HepG2 (cell line): ENCODE measurements around the gene VEGFB. TPM values are rescaled to one million over a fixed set of nuclear protein-coding genes. Genes with fewer than 3 reads are reported as not detected.

ENCODE experiments used
- polyA plus RNA-seq, 8 experiments: library from polyadenylated mRNA; depleted of rRNA in 3 of 8; stranded (reverse) in 7 of 8; unstranded in 1 of 8; fragments of >200 nt; fragmentation: Illumina TruSeq in 4 of 8; extraction: Trizol in 4 of 8; gene quantifications; 2 replicates each; pipeline versions ENCODE4 v1.2.1 to v1.2.3, GENCODE V29; 2011 to 2016; ENCODE audit warnings: low read depth in 4 of 8, missing spikeins in 1 of 8, mixed read lengths in 1 of 8; ENCODE audit not compliant: insufficient read depth in 1 of 8
- total RNA-seq, 5 experiments: library from RNA; depleted of rRNA; stranded (reverse); fragments of >200 nt; fragmentation: Illumina TruSeq; extraction: Trizol; gene quantifications; 2 replicates each; pipeline ENCODE4 v1.2.3, GENCODE V29; 2016; ENCODE audit warnings: low read depth in 1 of 5

VEGFB gene
- total and polyA plus RNA-seq, 2 of the 13 experiments (the other 11 are each of a cell fraction or from before 2014, with no cell fraction given) = 9.0 to 11.3 TPM

Other genes with a start within 250 kb of the VEGFB start
- 58.8 and 78.7 TPM in 2 replicates for gene OTUB1, start 248.1 kb upstream of the VEGFB start, total RNA-seq (2016; rRNA removed; fragmentation: Illumina TruSeq; extraction: Trizol)
- 130 TPM in 2 replicates for gene OTUB1, start 248.1 kb upstream of the VEGFB start, polyA plus RNA-seq (2011; rRNA removed)
- 0.02 TPM in 1 of 2 replicates, not detected in the other for gene FLRT1, start 198.7 kb upstream of the VEGFB start, total RNA-seq (2016; rRNA removed; fragmentation: Illumina TruSeq; extraction: Trizol)
- gene FLRT1, start 198.7 kb upstream of the VEGFB start, polyA plus RNA-seq (2011; rRNA removed) = 0.08 TPM in 2 replicates
- gene MACROD1, start 68.5 kb upstream of the VEGFB start, total RNA-seq (2016; rRNA removed; fragmentation: Illumina TruSeq; extraction: Trizol) = 34.5 and 39.6 TPM in 2 replicates
- 23.1 and 33.3 TPM in 2 replicates for gene MACROD1, start 68.5 kb upstream of the VEGFB start, polyA plus RNA-seq (2011; rRNA removed)
- gene STIP1, start 48.4 kb upstream of the VEGFB start, total RNA-seq (2016; rRNA removed; fragmentation: Illumina TruSeq; extraction: Trizol) = 217 and 245 TPM in 2 replicates
- gene STIP1, start 48.4 kb upstream of the VEGFB start, polyA plus RNA-seq (2011; rRNA removed) = 81.1 and 83.3 TPM in 2 replicates
- not detected in 2 replicates for gene FERMT3, start 27.9 kb upstream of the VEGFB start, total RNA-seq (2016; rRNA removed; fragmentation: Illumina TruSeq; extraction: Trizol)
- 0.16 and 0.29 TPM in 2 replicates for gene FERMT3, start 27.9 kb upstream of the VEGFB start, polyA plus RNA-seq (2011; rRNA removed)
- 21.0 and 24.8 TPM in 2 replicates for gene TRPT1, start 8.4 kb upstream of the VEGFB start, total RNA-seq (2016; rRNA removed; fragmentation: Illumina TruSeq; extraction: Trizol)
- 40.7 and 45.1 TPM in 2 replicates for gene TRPT1, start 8.4 kb upstream of the VEGFB start, polyA plus RNA-seq (2011; rRNA removed)
- gene NUDT22, start 8.3 kb upstream of the VEGFB start, total RNA-seq (2016; rRNA removed; fragmentation: Illumina TruSeq; extraction: Trizol) = 38.5 and 39.8 TPM in 2 replicates
- gene NUDT22, start 8.3 kb upstream of the VEGFB start, polyA plus RNA-seq (2011; rRNA removed) = 33.5 and 38.6 TPM in 2 replicates
- 7.1 and 10.3 TPM in 2 replicates for gene DNAJC4, start 4.0 kb upstream of the VEGFB start, total RNA-seq (2016; rRNA removed; fragmentation: Illumina TruSeq; extraction: Trizol)
- 60.8 and 70.9 TPM in 2 replicates for gene DNAJC4, start 4.0 kb upstream of the VEGFB start, polyA plus RNA-seq (2011; rRNA removed)
- 29.4 and 53.3 TPM in 2 replicates for gene FKBP2, start 6.5 kb downstream of the VEGFB start, total RNA-seq (2016; rRNA removed; fragmentation: Illumina TruSeq; extraction: Trizol)
- gene FKBP2, start 6.5 kb downstream of the VEGFB start, polyA plus RNA-seq (2011; rRNA removed) = 30.1 and 36.0 TPM in 2 replicates
- 120 and 148 TPM in 2 replicates for gene PPP1R14B, start 12.4 kb downstream of the VEGFB start, total RNA-seq (2016; rRNA removed; fragmentation: Illumina TruSeq; extraction: Trizol)
- gene PPP1R14B, start 12.4 kb downstream of the VEGFB start, polyA plus RNA-seq (2011; rRNA removed) = 110 and 111 TPM in 2 replicates
- gene PLCB3, start 16.9 kb downstream of the VEGFB start, total RNA-seq (2016; rRNA removed; fragmentation: Illumina TruSeq; extraction: Trizol) = 11.0 and 13.8 TPM in 2 replicates
- 7.5 and 9.0 TPM in 2 replicates for gene PLCB3, start 16.9 kb downstream of the VEGFB start, polyA plus RNA-seq (2011; rRNA removed)
- gene BAD, start 50.1 kb downstream of the VEGFB start, total RNA-seq (2016; rRNA removed; fragmentation: Illumina TruSeq; extraction: Trizol) = 28.5 and 33.0 TPM in 2 replicates
- 17.9 and 21.2 TPM in 2 replicates for gene BAD, start 50.1 kb downstream of the VEGFB start, polyA plus RNA-seq (2011; rRNA removed)
- 10.3 and 13.2 TPM in 2 replicates for gene GPR137, start 51.3 kb downstream of the VEGFB start, total RNA-seq (2016; rRNA removed; fragmentation: Illumina TruSeq; extraction: Trizol)
- 8.5 and 10.4 TPM in 2 replicates for gene GPR137, start 51.3 kb downstream of the VEGFB start, polyA plus RNA-seq (2011; rRNA removed)
- not detected in 2 replicates for gene KCNK4, start 56.7 kb downstream of the VEGFB start, total RNA-seq (2016; rRNA removed; fragmentation: Illumina TruSeq; extraction: Trizol)
- not detected in 2 replicates for gene KCNK4, start 56.7 kb downstream of the VEGFB start, polyA plus RNA-seq (2011; rRNA removed)
- 0.22 and 0.73 TPM in 2 replicates for gene CATSPERZ, start 65.8 kb downstream of the VEGFB start, total RNA-seq (2016; rRNA removed; fragmentation: Illumina TruSeq; extraction: Trizol)
- gene CATSPERZ, start 65.8 kb downstream of the VEGFB start, polyA plus RNA-seq (2011; rRNA removed) = 0.16 and 0.48 TPM in 2 replicates
- 28.3 and 36.3 TPM in 2 replicates for gene ESRRA, start 70.9 kb downstream of the VEGFB start, total RNA-seq (2016; rRNA removed; fragmentation: Illumina TruSeq; extraction: Trizol)
- gene ESRRA, start 70.9 kb downstream of the VEGFB start, polyA plus RNA-seq (2011; rRNA removed) = 18.1 and 24.3 TPM in 2 replicates
- gene TRMT112, start 83.0 kb downstream of the VEGFB start, total RNA-seq (2016; rRNA removed; fragmentation: Illumina TruSeq; extraction: Trizol) = 409 and 492 TPM in 2 replicates
- gene TRMT112, start 83.0 kb downstream of the VEGFB start, polyA plus RNA-seq (2011; rRNA removed) = 151 and 186 TPM in 2 replicates
- gene PRDX5, start 83.5 kb downstream of the VEGFB start, total RNA-seq (2016; rRNA removed; fragmentation: Illumina TruSeq; extraction: Trizol) = 215 and 266 TPM in 2 replicates
- gene PRDX5, start 83.5 kb downstream of the VEGFB start, polyA plus RNA-seq (2011; rRNA removed) = 288 and 311 TPM in 2 replicates
- 4.8 and 5.2 TPM in 2 replicates for gene CCDC88B, start 105.6 kb downstream of the VEGFB start, total RNA-seq (2016; rRNA removed; fragmentation: Illumina TruSeq; extraction: Trizol)
- 3.6 and 5.2 TPM in 2 replicates for gene CCDC88B, start 105.6 kb downstream of the VEGFB start, polyA plus RNA-seq (2011; rRNA removed)
- gene RPS6KA4, start 124.6 kb downstream of the VEGFB start, total RNA-seq (2016; rRNA removed; fragmentation: Illumina TruSeq; extraction: Trizol) = 8.9 and 14.2 TPM in 2 replicates
- 8.9 and 12.2 TPM in 2 replicates for gene RPS6KA4, start 124.6 kb downstream of the VEGFB start, polyA plus RNA-seq (2011; rRNA removed)